ENCODE data around the gene KCNJ11. TPM values are rescaled to one million over a fixed set of nuclear protein-coding genes. Genes with fewer than 3 reads are reported as not detected.

KCNJ11 gene
- total and polyA plus RNA-seq, 2 of the 13 experiments (the other 11 are each of a cell fraction or from before 2014, with no cell fraction given): 0.38 to 1.6 TPM

- WGBS (ENCODE audit: low lambda C conversion rate): 1% methylated on average over 8 of the region's 8 CpGs
- no peak overlapping the region for H3K27ac ChIP-seq (ENCODE audit: extremely low read length, insufficient read depth, low read length)
- H3K27me3 ChIP-seq (ENCODE audit: control insufficient read depth in 1 of 2, insufficient read depth in 2 of 2, low read length in 2 of 2): peaks cover 5 to 42% of the 10 kb centered on the region in 2 experiments; a peak in 3 of 5 replicates
- no TSS peak for BruUV-seq (replicated peaks)
- no peak overlapping the region for H3K4me3 ChIP-seq (replicated peaks in 1 of 3; ENCODE audit: insufficient read depth in 1 of 3, low read depth in 2 of 3, low read length in 3 of 3)
- ChIA-PET POLR2A (no interaction called here), CTCF (ENCODE audit: low intra/inter-chr PET ratio, low total read pairs) (no interaction called here)
- no peak overlapping the region for H3K4me2 ChIP-seq (ENCODE audit: low read depth, low read length)
- H3K79me2 ChIP-seq (ENCODE audit: insufficient read depth, low read length): no peaks in the 10 kb centered on the region
- no peaks in the 10 kb centered on the region for H3K36me3 ChIP-seq (replicated peaks in 1 of 2; ENCODE audit: control insufficient read depth in 1 of 2, insufficient read depth in 2 of 2, low read length in 2 of 2)
- DNase-seq (ENCODE audit: low spot score) (no peak), ATAC-seq (no peak), FAIRE-seq (no peak)
- peaks cover 14% of the 10 kb centered on the region for H3K4me1 ChIP-seq (ENCODE audit: insufficient read depth, low read length)
- H3K9me3 ChIP-seq (ENCODE audit: low read length): no peaks in the 10 kb centered on the region
- no peak overlapping the region for H3K9ac ChIP-seq (ENCODE audit: insufficient read depth, low read depth, low read length)
- intact Hi-C loops (cut with micrococcal nuclease; ENCODE audit: unreplicated experiment) (no loop called here), in situ Hi-C loops (cut with HindIII; ENCODE audit: extremely low pct_ligation_motif_present, low pct_unique_long_range_greater_than_20kb) (no loop called here)
- H2AFZ ChIP-seq (ENCODE audit: low read length): no peak overlapping the region
- H4K20me1 ChIP-seq (ENCODE audit: insufficient read depth, low read length): no peaks in the 10 kb centered on the region
- TF ChIP-seq, protein P1, sequence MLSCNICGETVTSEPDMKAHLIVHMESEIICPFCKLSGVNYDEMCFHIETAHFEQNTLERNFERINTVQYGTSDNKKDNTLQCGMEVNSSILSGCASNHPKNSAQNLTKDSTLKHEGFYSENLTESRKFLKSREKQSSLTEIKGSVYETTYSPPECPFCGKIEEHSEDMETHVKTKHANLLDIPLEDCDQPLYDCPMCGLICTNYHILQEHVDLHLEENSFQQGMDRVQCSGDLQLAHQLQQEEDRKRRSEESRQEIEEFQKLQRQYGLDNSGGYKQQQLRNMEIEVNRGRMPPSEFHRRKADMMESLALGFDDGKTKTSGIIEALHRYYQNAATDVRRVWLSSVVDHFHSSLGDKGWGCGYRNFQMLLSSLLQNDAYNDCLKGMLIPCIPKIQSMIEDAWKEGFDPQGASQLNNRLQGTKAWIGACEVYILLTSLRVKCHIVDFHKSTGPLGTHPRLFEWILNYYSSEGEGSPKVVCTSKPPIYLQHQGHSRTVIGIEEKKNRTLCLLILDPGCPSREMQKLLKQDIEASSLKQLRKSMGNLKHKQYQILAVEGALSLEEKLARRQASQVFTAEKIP (CRISPR knock-in tag; IDR thresholded peaks at IDR 0.05; ENCODE audit: borderline replicate concordance): no peak
- TF ChIP-seq CENPX (CRISPR knock-in tag; IDR thresholded peaks at IDR 0.05): no peak
- TF ChIP-seq ZBTB20 (CRISPR knock-in tag; IDR thresholded peaks at IDR 0.05; ENCODE audit: borderline replicate concordance, low read depth): no peak
- TF ChIP-seq ZEB1 (IDR thresholded peaks at IDR 0.05; ENCODE audit: insufficient replicate concordance, low read depth): no peak
- no peak for TF ChIP-seq ZFP37 (CRISPR knock-in tag; IDR thresholded peaks at IDR 0.05; ENCODE audit: borderline replicate concordance)
- no peak for TF ChIP-seq ZNF619 (CRISPR knock-in tag; IDR thresholded peaks at IDR 0.05)
- TF ChIP-seq HMGXB3 (CRISPR knock-in tag; IDR thresholded peaks at IDR 0.05; ENCODE audit: borderline replicate concordance): no peak
- TF ChIP-seq ELF4 (CRISPR knock-in tag; IDR thresholded peaks at IDR 0.05; ENCODE audit: borderline replicate concordance): no peak
- TF ChIP-seq, protein P2, sequence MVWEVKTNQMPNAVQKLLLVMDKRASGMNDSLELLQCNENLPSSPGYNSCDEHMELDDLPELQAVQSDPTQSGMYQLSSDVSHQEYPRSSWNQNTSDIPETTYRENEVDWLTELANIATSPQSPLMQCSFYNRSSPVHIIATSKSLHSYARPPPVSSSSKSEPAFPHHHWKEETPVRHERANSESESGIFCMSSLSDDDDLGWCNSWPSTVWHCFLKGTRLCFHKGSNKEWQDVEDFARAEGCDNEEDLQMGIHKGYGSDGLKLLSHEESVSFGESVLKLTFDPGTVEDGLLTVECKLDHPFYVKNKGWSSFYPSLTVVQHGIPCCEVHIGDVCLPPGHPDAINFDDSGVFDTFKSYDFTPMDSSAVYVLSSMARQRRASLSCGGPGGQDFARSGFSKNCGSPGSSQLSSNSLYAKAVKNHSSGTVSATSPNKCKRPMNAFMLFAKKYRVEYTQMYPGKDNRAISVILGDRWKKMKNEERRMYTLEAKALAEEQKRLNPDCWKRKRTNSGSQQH (CRISPR knock-in tag; IDR thresholded peaks at IDR 0.05; ENCODE audit: low read depth): no peak
- no peak for TF ChIP-seq HHEX (CRISPR knock-in tag; IDR thresholded peaks at IDR 0.05)
- TF ChIP-seq ARID4A (CRISPR knock-in tag; IDR thresholded peaks at IDR 0.05; ENCODE audit: borderline replicate concordance): no peak
- TF ChIP-seq ESRRA (CRISPR knock-in tag; IDR thresholded peaks at IDR 0.05; ENCODE audit: low read depth): no peak
Measured at GRCh38 chr11:17401841-17402240, 13.4 kb upstream of the KCNJ11 start.
